Measurements from ENCODE around the gene TMEM253. TPM values are rescaled to one million over a fixed set of nuclear protein-coding genes. Genes with fewer than 3 reads are reported as not detected.

The TMEM253 gene
- total and polyA plus RNA-seq, 8 donors, result 0.16 to 4.9 (median 1.1) TPM

GRCh38 chr14:21084998-21085853 is 15.6 kb upstream of the TMEM253 start:
- Histone ChIP-seq H3K4me3 (no peak overlapping the region), H3K9me3 (no peaks in the 10 kb centered on the region), H3K4me1 (no peaks in the 10 kb centered on the region), H3K27ac (no peak overlapping the region), H3K36me3 (peaks cover 0 to 46% (median 0%) of the 10 kb centered on the region in 3 donors), H3K27me3 (no peaks in the 10 kb centered on the region)
- FAIRE-seq, result no peak
- 67 to 69% methylated on average over 17 of the region's 17 CpGs for WGBS, 2 donors
- ATAC-seq, result peak in 2 of 4 donors; percentile 4 to 51
- DNase-seq, result no peak
- TF ChIP-seq CTCF (IDR thresholded peaks at IDR 0.05), result no peak
- intact Hi-C loops (cut with DNase I), result no loop called here

GRCh38 chr14:21086908-21087293 is 14.0 kb upstream of the TMEM253 start:
- no peaks in the 10 kb centered on the region for H3K27me3 ChIP-seq
- H3K27ac ChIP-seq, result no peak overlapping the region
- peaks cover 0 to 42% (median 0%) of the 10 kb centered on the region in 3 donors for H3K36me3 ChIP-seq
- H3K4me3 ChIP-seq, result no peak overlapping the region
- intact Hi-C loops (cut with DNase I), result no loop called here
- no peak for ATAC-seq
- no peaks in the 10 kb centered on the region for H3K4me1 ChIP-seq
- WGBS, 2 donors, result 84 to 89% methylated on average over 3 to 4 of the region's 4 CpGs
- no peak for TF ChIP-seq CTCF (IDR thresholded peaks at IDR 0.05)
- no peak for FAIRE-seq
- no peak for DNase-seq
- no peaks in the 10 kb centered on the region for H3K9me3 ChIP-seq

GRCh38 chr14:21087294-21088091 is 13.4 kb upstream of the TMEM253 start:
- 69 to 70% methylated on average over 18 to 19 of the region's 19 CpGs for WGBS, 2 donors
- intact Hi-C loops (cut with DNase I), result no loop called here
- no peak overlapping the region for H3K27ac ChIP-seq
- no peak for TF ChIP-seq CTCF (IDR thresholded peaks at IDR 0.05)
- FAIRE-seq (no peak), ATAC-seq (peak in 3 of 4 donors; percentile 3 to 54 (median 25)), DNase-seq (peak in 1 of 6 donors; percentile 63)
- H3K4me1 ChIP-seq, result no peaks in the 10 kb centered on the region
- no peaks in the 10 kb centered on the region for H3K27me3 ChIP-seq
- H3K9me3 ChIP-seq, result no peaks in the 10 kb centered on the region
- H3K4me3 ChIP-seq, result no peak overlapping the region
- peaks cover 0 to 40% (median 0%) of the 10 kb centered on the region in 3 donors for H3K36me3 ChIP-seq

GRCh38 chr14:21088687-21089086 is 12.2 kb upstream of the TMEM253 start:
- Histone ChIP-seq H3K36me3 (peaks cover 0 to 43% (median 0%) of the 10 kb centered on the region in 3 donors), H3K27me3 (no peaks in the 10 kb centered on the region), H3K4me3 (no peak overlapping the region), H3K27ac (no peak overlapping the region), H3K9me3 (no peaks in the 10 kb centered on the region), H3K4me1 (peaks cover 0 to 3% (median 0%) of the 10 kb centered on the region in 3 donors)
- no peak for FAIRE-seq
- intact Hi-C loops (cut with DNase I), result no loop called here
- TF ChIP-seq CTCF (IDR thresholded peaks at IDR 0.05), result no peak
- ATAC-seq, result no peak
- DNase-seq, result no peak
- WGBS, 2 donors, result 84 to 91% methylated on average over 4 of the region's 4 CpGs
